CMK (cell line): ENCODE measurements around the gene TAF8.

Experiments
- DNase-seq: peaks from one replicate; pipeline ENCODE4 v3.0.0-alpha.2; 2010; ENCODE audit warnings: low read depth

TAF8 gene

GRCh38 chr6:42124223-42124836, 74.0 kb downstream of the TAF8 start:
- no peak for DNase-seq

GRCh38 chr6:42125231-42125630, 74.9 kb downstream of the TAF8 start:
- no peak for DNase-seq

- DNase-seq = no peak
Measured at GRCh38 chr6:42125663-42126062, 75.3 kb downstream of the TAF8 start.

- DNase-seq = no peak
Measured at GRCh38 chr6:42128460-42129359, 78.4 kb downstream of the TAF8 start.

- no peak for DNase-seq
Measured at GRCh38 chr6:42129360-42129676, 79.0 kb downstream of the TAF8 start.

- DNase-seq = no peak
Measured at GRCh38 chr6:42131531-42131930, 81.2 kb downstream of the TAF8 start.

GRCh38 chr6:42133926-42134325, 83.6 kb downstream of the TAF8 start:
- no peak for DNase-seq

- no peak for DNase-seq
Measured at GRCh38 chr6:42135161-42135560, 84.8 kb downstream of the TAF8 start.

- no peak for DNase-seq
Measured at GRCh38 chr6:42135722-42136121, 85.4 kb downstream of the TAF8 start.

- no peak for DNase-seq
Measured at GRCh38 chr6:42136508-42137193, 86.3 kb downstream of the TAF8 start.
